Smooth muscle cell (in vitro differentiated cells): ENCODE data around the gene PIM3. TPM values are rescaled to one million over a fixed set of nuclear protein-coding genes. Genes with fewer than 3 reads are reported as not detected.

ENCODE experiments used
- DNase-seq: peaks from one replicate; lab custom pipeline; 2025; ENCODE audit not compliant: unreplicated experiment; lab: John Stamatoyannopoulos, UW
- H2AFZ ChIP-seq: fragments of 200-600 bp; sonication (generic); 2 replicates; pipeline ENCODE4 v1.6.0; 2016; ENCODE audit warnings: antibody characterized with exemption, low read depth, mild to moderate bottlenecking
- H3F3A ChIP-seq: fragments of 200-600 bp; sonication (generic); 2 replicates; pipeline ENCODE4 v1.6.0; 2017; ENCODE audit warnings: antibody characterized with exemption, low read depth
- H3K27ac ChIP-seq: fragments of 200-600 bp; sonication (generic); 2 replicates; pipeline ENCODE4 v1.5.1; 2016; ENCODE audit warnings: low read depth, mild to moderate bottlenecking
- H3K27me3 ChIP-seq: fragments of 200-600 bp; sonication (generic); 2 replicates; pipeline ENCODE4 v1.6.1; 2016; ENCODE audit warnings: low read depth, mild to moderate bottlenecking
- H3K36me3 ChIP-seq: fragments of 200-600 bp; sonication (generic); 2 replicates; pipeline ENCODE4 v1.5.1; 2016; ENCODE audit warnings: low read depth
- H3K4me1 ChIP-seq: fragments of 200-600 bp; sonication (generic); 2 replicates; pipeline ENCODE4 v1.5.1; 2016; ENCODE audit warnings: low read depth
- H3K4me2 ChIP-seq: fragments of 200-600 bp; sonication (generic); 2 replicates; pipeline ENCODE4 v1.6.0; 2016; ENCODE audit warnings: mild to moderate bottlenecking
- H3K4me3 ChIP-seq: fragments of 200-600 bp; sonication (generic); 2 replicates; pipeline ENCODE4 v1.5.1; 2016; ENCODE audit warnings: mild to moderate bottlenecking
- H3K79me2 ChIP-seq: fragments of 200-600 bp; sonication (generic); 2 replicates; pipeline ENCODE4 v1.6.0; 2016; ENCODE audit warnings: low read depth, mild to moderate bottlenecking
- H3K9ac ChIP-seq: fragments of 200-600 bp; sonication (generic); 2 replicates; pipeline ENCODE4 v1.6.0; 2016; ENCODE audit warnings: low read depth
- H3K9me3 ChIP-seq: fragments of 200-600 bp; sonication (generic); replicated peaks from 2 replicates; pipeline ENCODE4 v1.5.1; 2016; ENCODE audit warnings: low read depth
- H4K20me1 ChIP-seq: fragments of 200-600 bp; sonication (generic); 2 replicates; pipeline ENCODE4 v1.6.0; 2016; ENCODE audit warnings: low read depth
- WGBS: methylation state at CpG from one replicate; pipeline ENCODE4 v1.1.7; 2016; ENCODE audit warnings: low lambda C conversion rate; 5-methylcytosine and 5-hydroxymethylcytosine counted together
- polyA plus RNA-seq: library from polyadenylated mRNA; unstranded; fragments of >200 nt; fragmentation: Nextera tagmentation; extraction: Ambion mirVana; gene quantifications from 2 replicates; pipeline ENCODE4 v1.2.1, GENCODE V29; 2016
- total RNA-seq: library from RNA; depleted of rRNA; stranded (reverse); fragments of >200 nt; gene quantifications from 2 replicates; pipeline ENCODE4 v1.2.3, GENCODE V29; 2014
- TF ChIP-seq, protein P1 (sequence below): fragments of 200-600 bp; sonication (generic); IDR thresholded peaks from 2 replicates; pipeline ENCODE4 v1.5.1; 2017; ENCODE audit warnings: borderline replicate concordance, mild to moderate bottlenecking, antibody characterized with exemption; ENCODE audit not compliant: insufficient read depth, poor library complexity, severe bottlenecking

PIM3 gene
- total and polyA plus RNA-seq, 2 experiments from 2014 or later = 19.1 to 43.3 TPM

DNA sequence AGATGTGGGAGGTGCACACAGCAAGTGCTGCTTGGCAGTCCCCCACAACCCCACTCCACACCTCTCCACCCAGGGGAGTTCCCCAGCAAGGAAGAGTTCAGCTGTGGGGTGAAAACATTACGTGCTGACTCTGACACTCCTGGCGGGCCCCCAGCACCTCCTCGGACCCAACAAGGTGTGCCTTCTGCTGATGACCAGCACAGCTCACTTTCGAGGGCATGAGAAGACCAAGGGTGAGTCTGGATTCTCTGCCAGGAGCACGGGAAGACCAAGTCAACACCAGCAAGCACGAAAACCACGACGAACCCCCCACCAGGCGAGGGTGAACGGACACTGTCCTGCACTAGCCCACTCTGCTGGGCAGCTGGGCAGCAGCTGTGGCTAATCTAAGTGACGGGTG, 43.7 kb upstream of the PIM3 start:
- TF ChIP-seq, protein P1, sequence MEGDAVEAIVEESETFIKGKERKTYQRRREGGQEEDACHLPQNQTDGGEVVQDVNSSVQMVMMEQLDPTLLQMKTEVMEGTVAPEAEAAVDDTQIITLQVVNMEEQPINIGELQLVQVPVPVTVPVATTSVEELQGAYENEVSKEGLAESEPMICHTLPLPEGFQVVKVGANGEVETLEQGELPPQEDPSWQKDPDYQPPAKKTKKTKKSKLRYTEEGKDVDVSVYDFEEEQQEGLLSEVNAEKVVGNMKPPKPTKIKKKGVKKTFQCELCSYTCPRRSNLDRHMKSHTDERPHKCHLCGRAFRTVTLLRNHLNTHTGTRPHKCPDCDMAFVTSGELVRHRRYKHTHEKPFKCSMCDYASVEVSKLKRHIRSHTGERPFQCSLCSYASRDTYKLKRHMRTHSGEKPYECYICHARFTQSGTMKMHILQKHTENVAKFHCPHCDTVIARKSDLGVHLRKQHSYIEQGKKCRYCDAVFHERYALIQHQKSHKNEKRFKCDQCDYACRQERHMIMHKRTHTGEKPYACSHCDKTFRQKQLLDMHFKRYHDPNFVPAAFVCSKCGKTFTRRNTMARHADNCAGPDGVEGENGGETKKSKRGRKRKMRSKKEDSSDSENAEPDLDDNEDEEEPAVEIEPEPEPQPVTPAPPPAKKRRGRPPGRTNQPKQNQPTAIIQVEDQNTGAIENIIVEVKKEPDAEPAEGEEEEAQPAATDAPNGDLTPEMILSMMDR = no peak
- no peak overlapping the region for H3K9ac ChIP-seq

GRCh38 chr22:49917974-49918910, 42.3 kb upstream of the PIM3 start, which contains the start of the genes ALG12 and CRELD2:
TSS of gene ALG12 (minus strand) at chr22:49918438. CDS start at chr22:49913765, 4,673 bp downstream.
TSS of gene CRELD2 (plus strand) at chr22:49918634. CDS start at chr22:49918770, 136 bp downstream.
- H3F3A ChIP-seq = no peaks in the 10 kb centered on the region
- 1% methylated on average over 94 of the region's 103 CpGs for WGBS
- H3K27ac ChIP-seq = peak within 1 kb of the TSS; percentile 87
- H3K9me3 ChIP-seq = no peaks in the 10 kb centered on the region
- peaks cover 4% of the 10 kb centered on the region for H3K4me1 ChIP-seq
- H3K4me2 ChIP-seq = peak within 1 kb of the TSS; percentile 99
- H4K20me1 ChIP-seq = peaks cover 21% of the 10 kb centered on the region
- TF ChIP-seq, protein P1 = no peak
- H3K4me3 ChIP-seq = peak within 1 kb of the TSS; percentile 97
- H3K9ac ChIP-seq = peak within 1 kb of the TSS; percentile 94
- peak; percentile 94 for DNase-seq
- H3K27me3 ChIP-seq = no peaks in the 10 kb centered on the region
- no peaks in the 10 kb centered on the region for H3K36me3 ChIP-seq
- H2AFZ ChIP-seq = peak within 1 kb of the TSS; percentile 93
- H3K79me2 ChIP-seq = peaks cover 27% of the 10 kb centered on the region

More for the DNA sequence above, 43.7 kb upstream of the PIM3 start:
- H3K27ac ChIP-seq = no peak overlapping the region
- peaks cover 4% of the 10 kb centered on the region for H3K4me1 ChIP-seq
- H2AFZ ChIP-seq = no peak overlapping the region
- DNase-seq = no peak
- WGBS = 94% methylated on average over 11 of the region's 11 CpGs
- H3F3A ChIP-seq = no peaks in the 10 kb centered on the region
- H3K4me2 ChIP-seq = peak overlapping the region; percentile 99
- peaks cover 27% of the 10 kb centered on the region for H3K79me2 ChIP-seq
- peak overlapping the region; percentile 97 for H3K4me3 ChIP-seq
- H3K9me3 ChIP-seq = no peaks in the 10 kb centered on the region
- H3K36me3 ChIP-seq = no peaks in the 10 kb centered on the region
- peaks cover 21% of the 10 kb centered on the region for H4K20me1 ChIP-seq
- H3K27me3 ChIP-seq = no peaks in the 10 kb centered on the region

DNA sequence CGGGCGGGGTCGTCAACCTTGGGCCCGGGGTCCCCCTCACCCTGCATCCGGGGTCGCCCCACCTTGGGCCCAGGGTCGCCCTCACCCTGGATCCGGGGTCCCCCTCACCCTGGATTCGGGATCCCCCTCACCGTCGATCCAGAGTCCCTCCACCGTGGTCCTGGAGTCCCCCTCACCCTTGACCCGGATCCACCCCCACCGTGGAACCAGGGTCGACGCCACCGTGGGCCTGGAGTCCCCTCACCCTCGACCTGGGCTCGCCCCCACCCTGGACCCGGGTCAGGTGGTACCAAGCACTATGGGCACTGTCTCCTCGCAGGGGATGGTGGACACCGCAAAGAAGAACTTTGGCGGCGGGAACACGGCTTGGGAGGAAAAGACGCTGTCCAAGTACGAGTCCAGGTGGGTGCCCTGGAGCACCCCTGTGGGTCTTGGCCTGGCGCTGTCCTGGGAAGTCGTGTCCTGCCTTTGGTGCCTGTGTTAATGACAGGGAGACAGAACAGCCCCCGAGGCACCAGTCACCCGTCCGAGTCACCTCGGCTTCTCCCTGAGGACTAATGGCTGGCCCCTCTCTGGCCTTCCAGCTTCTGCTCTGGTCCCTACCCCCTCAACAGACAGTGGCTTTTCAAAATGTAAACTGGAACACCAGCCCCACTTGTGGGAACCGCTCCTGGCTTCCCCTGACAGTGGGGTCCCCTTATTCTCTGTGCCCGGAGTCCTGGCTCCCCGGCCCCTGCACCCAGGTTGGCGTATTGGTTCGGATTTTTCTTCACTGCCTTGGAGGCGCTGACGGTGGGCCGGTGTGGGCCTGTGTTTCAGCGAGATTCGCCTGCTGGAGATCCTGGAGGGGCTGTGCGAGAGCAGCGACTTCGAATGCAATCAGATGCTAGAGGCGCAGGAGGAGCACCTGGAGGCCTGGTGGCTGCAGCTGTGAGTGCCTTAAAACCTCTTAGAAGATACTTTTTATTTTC, 41.4 kb upstream of the PIM3 start:
- H2AFZ ChIP-seq = no peak overlapping the region
- H3K9ac ChIP-seq = peak overlapping the region; percentile 79
- no peaks in the 10 kb centered on the region for H3K36me3 ChIP-seq
- no peak overlapping the region for H3K27ac ChIP-seq
- H3F3A ChIP-seq = no peaks in the 10 kb centered on the region
- H3K27me3 ChIP-seq = no peaks in the 10 kb centered on the region
- H3K79me2 ChIP-seq = peaks cover 27% of the 10 kb centered on the region
- 46% methylated on average over 44 of the region's 47 CpGs for WGBS
- peak overlapping the region; percentile 99 for H3K4me2 ChIP-seq
- peak overlapping the region; percentile 97 for H3K4me3 ChIP-seq
- TF ChIP-seq, protein P1 = no peak
- peaks cover 17% of the 10 kb centered on the region for H4K20me1 ChIP-seq
- peaks cover 4% of the 10 kb centered on the region for H3K4me1 ChIP-seq
- DNase-seq = no peak
- H3K9me3 ChIP-seq = no peaks in the 10 kb centered on the region
